Measurements from ENCODE around the gene CRIP1. TPM values are rescaled to one million over a fixed set of nuclear protein-coding genes. Genes with fewer than 3 reads are reported as not detected.

Gene CRIP1
- total RNA-seq, 1 experiment from 2014 or later = 48.7 TPM

DNA sequence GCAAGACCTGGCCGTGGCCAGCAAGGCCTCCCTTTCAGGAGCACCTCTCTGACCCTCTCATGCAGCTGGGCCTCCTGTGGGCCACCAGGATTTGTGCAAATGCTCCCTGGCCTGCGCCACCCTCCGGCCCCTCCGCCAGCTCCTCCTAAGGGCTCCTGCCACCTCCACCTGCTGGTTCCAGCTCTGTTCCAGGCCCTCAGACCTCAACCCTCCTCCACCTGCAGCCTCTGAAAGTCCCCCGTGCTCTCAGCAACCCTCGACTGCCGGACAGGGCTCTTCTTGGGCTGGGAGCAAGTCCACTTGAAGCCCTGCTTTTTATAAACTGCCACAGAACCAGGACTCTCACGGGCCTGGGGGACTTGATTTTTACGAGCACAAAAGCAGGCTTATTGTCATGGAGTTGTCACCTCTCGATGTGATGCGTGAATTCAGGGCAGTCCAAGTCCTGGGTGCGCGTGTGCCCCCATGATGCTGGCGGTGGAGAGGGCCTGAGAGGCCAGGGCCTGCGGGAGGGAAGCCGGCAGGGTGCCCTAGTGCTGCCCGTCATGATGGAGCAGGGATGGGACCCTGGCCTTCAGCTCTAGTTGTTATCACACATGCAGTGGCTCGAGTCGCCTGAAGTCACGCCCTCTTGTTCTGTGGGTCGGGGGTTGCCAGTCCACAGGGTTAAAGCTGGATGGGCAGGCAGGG is 13.5 kb downstream of the CRIP1 start:
- Histone ChIP-seq H3K9me3 (ENCODE audit: low read length) (no peaks in the 10 kb centered on the region), H3K36me3 (ENCODE audit: low read depth, low read length) (no peaks in the 10 kb centered on the region), H4K20me1 (ENCODE audit: low read length) (no peaks in the 10 kb centered on the region), H3K4me2 (ENCODE audit: low read length) (no peak overlapping the region), H3K4me1 (ENCODE audit: insufficient read depth, low read length) (no peaks in the 10 kb centered on the region), H2AFZ (ENCODE audit: low read length) (no peak overlapping the region), H3K9me2 (replicated peaks; ENCODE audit: low read length) (no peaks in the 10 kb centered on the region), H3K27me3 (ENCODE audit: low read length) (no peaks in the 10 kb centered on the region), H3K4me3 (ENCODE audit: low read length) (no peak overlapping the region), H3K27ac (ENCODE audit: low read length) (no peak overlapping the region), H3K79me2 (ENCODE audit: low read length) (no peaks in the 10 kb centered on the region), H3K9ac (ENCODE audit: low read length) (no peak overlapping the region), H3F3A (ENCODE audit: low read length, unreplicated experiment) (no peaks in the 10 kb centered on the region)
- TF ChIP-seq EZH2 (IDR thresholded peaks at IDR 0.05; ENCODE audit: low read length, unreplicated experiment) = no peak
- no peak for TF ChIP-seq EZH2phosphoT487 (IDR thresholded peaks at IDR 0.05; ENCODE audit: borderline replicate concordance, low read length)
- TF ChIP-seq CTCF (conservative IDR thresholded peaks at IDR 0.05; ENCODE audit: low read depth, low read length) = no peak
- ATAC-seq = no peak
- BruUV-seq (replicated peaks) = no TSS peak
- no peak for DNase-seq
- CTCF ChIA-PET = no interaction called here
- intact Hi-C loops (cut with micrococcal nuclease) = no loop called here
- POLR2A ChIA-PET (ENCODE audit: unreplicated experiment) = no interaction called here

DNA sequence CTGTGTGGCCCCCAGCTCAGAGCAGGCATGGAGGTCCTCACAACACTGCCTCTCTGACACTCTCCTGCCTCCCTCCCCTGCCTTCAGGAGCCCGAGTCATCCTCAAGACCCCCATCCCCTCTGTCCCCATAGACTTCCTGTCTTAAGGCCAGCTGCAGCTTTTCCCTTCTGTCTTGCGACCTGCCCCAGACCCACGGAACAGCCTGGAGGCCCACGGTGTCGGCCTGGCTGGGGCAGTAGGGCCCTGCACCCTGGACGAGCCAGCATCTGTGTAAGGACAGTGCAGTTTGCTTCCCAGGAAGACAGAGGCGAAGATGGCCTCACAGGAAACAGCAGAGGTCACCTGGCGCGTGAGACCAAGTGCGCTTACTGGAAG is 14.0 kb downstream of the CRIP1 start:
- Histone ChIP-seq H3K4me1 (ENCODE audit: insufficient read depth, low read length) (no peaks in the 10 kb centered on the region), H3K27me3 (ENCODE audit: low read length) (no peaks in the 10 kb centered on the region), H3K27ac (ENCODE audit: low read length) (no peak overlapping the region), H3K9me3 (ENCODE audit: low read length) (no peaks in the 10 kb centered on the region), H3F3A (ENCODE audit: low read length, unreplicated experiment) (no peaks in the 10 kb centered on the region), H3K9ac (ENCODE audit: low read length) (no peak overlapping the region), H3K4me3 (ENCODE audit: low read length) (no peak overlapping the region), H3K79me2 (ENCODE audit: low read length) (no peaks in the 10 kb centered on the region), H3K4me2 (ENCODE audit: low read length) (no peak overlapping the region), H3K36me3 (ENCODE audit: low read depth, low read length) (no peaks in the 10 kb centered on the region), H2AFZ (ENCODE audit: low read length) (no peak overlapping the region), H4K20me1 (ENCODE audit: low read length) (no peaks in the 10 kb centered on the region), H3K9me2 (replicated peaks; ENCODE audit: low read length) (no peaks in the 10 kb centered on the region)
- intact Hi-C loops (cut with micrococcal nuclease) = no loop called here
- CTCF ChIA-PET = no interaction called here
- POLR2A ChIA-PET (ENCODE audit: unreplicated experiment) = no interaction called here
- DNase-seq (no peak), ATAC-seq (no peak)
- TF ChIP-seq EZH2phosphoT487 (IDR thresholded peaks at IDR 0.05; ENCODE audit: borderline replicate concordance, low read length) = no peak
- TF ChIP-seq EZH2 (IDR thresholded peaks at IDR 0.05; ENCODE audit: low read length, unreplicated experiment) = no peak
- no peak for TF ChIP-seq CTCF (conservative IDR thresholded peaks at IDR 0.05; ENCODE audit: low read depth, low read length)
- BruUV-seq (replicated peaks) = no TSS peak

DNA sequence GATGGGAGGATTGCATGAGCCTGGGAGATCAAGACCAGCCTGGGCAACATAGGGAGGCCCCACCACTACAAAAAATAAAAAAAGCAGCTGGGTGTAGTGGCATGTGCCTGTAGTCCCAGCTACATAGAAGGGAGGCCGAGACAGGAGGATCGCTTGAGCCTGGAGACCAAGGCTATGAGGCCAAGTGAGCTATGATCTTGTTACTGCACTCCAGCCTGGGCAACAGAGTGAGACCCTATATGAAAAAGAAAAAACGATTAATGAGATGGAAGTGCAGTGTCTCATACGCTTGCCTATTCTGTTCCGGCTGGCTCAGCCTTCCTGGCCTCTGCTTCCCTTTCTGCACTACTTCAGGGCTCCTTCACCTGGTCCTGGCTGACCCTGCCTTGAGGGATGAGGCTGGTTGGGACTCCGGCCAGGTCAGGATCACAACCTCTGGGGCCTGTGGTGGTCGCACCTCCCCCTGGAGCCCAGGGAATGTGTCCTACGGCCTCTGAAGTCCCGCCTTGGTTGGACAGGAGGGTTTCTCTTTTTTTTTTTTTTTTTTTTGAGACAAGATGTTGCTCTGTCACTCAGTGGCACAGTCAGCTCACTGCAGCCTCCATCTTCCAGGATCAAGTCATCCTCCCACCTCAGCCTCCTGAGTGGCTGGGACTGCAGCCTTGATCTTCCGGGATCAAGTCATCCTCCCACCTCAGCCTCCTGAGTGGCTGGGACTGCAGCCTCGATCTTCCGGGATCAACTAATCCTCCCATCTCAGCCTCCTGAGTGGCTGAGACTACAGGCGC is 15.0 kb downstream of the CRIP1 start:
- Histone ChIP-seq H3K9me3 (ENCODE audit: low read length) (no peaks in the 10 kb centered on the region), H3K9me2 (replicated peaks; ENCODE audit: low read length) (no peaks in the 10 kb centered on the region), H3K27me3 (ENCODE audit: low read length) (no peaks in the 10 kb centered on the region), H3K4me2 (ENCODE audit: low read length) (no peak overlapping the region), H3K27ac (ENCODE audit: low read length) (no peak overlapping the region), H3K9ac (ENCODE audit: low read length) (no peak overlapping the region), H3F3A (ENCODE audit: low read length, unreplicated experiment) (no peaks in the 10 kb centered on the region), H2AFZ (ENCODE audit: low read length) (no peak overlapping the region), H3K4me3 (ENCODE audit: low read length) (no peak overlapping the region), H3K36me3 (ENCODE audit: low read depth, low read length) (no peaks in the 10 kb centered on the region), H4K20me1 (ENCODE audit: low read length) (no peaks in the 10 kb centered on the region), H3K4me1 (ENCODE audit: insufficient read depth, low read length) (no peaks in the 10 kb centered on the region), H3K79me2 (ENCODE audit: low read length) (no peaks in the 10 kb centered on the region)
- BruUV-seq (replicated peaks) = no TSS peak
- ChIA-PET CTCF (no interaction called here), POLR2A (ENCODE audit: unreplicated experiment) (no interaction called here)
- DNase-seq = no peak
- ATAC-seq = no peak
- intact Hi-C loops (cut with micrococcal nuclease) = no loop called here
- TF ChIP-seq EZH2phosphoT487 (IDR thresholded peaks at IDR 0.05; ENCODE audit: borderline replicate concordance, low read length) = no peak
- TF ChIP-seq EZH2 (IDR thresholded peaks at IDR 0.05; ENCODE audit: low read length, unreplicated experiment) = no peak
- no peak for TF ChIP-seq CTCF (conservative IDR thresholded peaks at IDR 0.05; ENCODE audit: low read depth, low read length)
